GM12872 (cell line): ENCODE results near the gene SMIM32.

Experiments
- TF ChIP-seq, protein P1 (sequence below): IDR thresholded peaks from 3 replicates; pipeline ENCODE4 v1.5.1; 2011; ENCODE audit warnings: low read depth, mild to moderate bottlenecking, low read length, moderate library complexity; ENCODE audit not compliant: insufficient read depth

SMIM32 gene

DNA sequence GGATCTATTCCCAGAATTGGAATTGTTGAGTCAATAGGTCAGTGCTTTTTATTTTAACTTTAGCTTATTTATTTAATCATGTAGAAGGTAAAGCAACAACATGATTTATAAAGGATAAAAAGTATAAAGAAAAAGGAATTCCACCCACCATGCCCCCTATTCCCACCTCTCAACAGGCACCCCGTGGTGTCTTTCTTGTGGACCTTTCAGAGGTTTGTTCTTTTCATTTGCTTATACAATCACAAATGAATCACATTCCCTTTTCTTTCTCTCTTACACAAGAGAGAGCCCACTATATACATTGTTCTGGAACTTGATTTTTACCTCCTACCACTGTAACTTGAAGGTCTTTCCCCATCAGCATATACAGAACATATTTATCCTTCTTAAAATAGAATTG lies 37.2 kb upstream of the SMIM32 start:
- TF ChIP-seq, protein P1, sequence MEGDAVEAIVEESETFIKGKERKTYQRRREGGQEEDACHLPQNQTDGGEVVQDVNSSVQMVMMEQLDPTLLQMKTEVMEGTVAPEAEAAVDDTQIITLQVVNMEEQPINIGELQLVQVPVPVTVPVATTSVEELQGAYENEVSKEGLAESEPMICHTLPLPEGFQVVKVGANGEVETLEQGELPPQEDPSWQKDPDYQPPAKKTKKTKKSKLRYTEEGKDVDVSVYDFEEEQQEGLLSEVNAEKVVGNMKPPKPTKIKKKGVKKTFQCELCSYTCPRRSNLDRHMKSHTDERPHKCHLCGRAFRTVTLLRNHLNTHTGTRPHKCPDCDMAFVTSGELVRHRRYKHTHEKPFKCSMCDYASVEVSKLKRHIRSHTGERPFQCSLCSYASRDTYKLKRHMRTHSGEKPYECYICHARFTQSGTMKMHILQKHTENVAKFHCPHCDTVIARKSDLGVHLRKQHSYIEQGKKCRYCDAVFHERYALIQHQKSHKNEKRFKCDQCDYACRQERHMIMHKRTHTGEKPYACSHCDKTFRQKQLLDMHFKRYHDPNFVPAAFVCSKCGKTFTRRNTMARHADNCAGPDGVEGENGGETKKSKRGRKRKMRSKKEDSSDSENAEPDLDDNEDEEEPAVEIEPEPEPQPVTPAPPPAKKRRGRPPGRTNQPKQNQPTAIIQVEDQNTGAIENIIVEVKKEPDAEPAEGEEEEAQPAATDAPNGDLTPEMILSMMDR = no peak

DNA sequence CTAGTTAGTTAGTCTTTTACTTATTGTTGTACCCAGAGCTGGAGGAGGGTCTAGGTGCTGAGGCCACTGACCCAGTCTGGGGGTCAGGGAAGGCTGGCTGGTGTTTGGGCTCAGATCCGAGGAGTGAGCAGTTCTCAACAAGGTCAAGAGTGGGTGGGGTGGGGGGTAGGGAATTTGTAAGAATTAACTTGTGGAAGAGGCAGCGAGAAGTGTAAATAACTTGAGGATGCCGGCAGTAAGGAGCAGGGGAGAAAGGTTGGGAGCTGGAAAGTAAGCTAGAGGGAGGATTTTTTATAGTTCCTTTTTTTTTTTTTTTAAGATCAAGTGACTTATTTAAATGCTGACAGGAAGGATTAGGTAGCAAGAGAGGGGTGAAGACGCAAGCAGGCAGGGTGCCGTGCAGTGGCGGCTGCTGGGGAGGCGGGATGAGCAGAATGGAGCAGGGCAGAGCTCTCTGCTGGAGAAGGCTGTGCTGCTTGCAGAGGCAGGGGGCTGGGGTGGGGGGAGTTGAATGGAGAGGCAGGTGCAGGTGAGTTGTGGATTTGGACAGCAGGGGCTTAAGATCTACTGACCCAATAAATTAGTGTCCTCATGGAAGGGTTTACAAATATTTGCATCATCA lies 35.3 kb upstream of the SMIM32 start:
- TF ChIP-seq, protein P1 = no peak

DNA sequence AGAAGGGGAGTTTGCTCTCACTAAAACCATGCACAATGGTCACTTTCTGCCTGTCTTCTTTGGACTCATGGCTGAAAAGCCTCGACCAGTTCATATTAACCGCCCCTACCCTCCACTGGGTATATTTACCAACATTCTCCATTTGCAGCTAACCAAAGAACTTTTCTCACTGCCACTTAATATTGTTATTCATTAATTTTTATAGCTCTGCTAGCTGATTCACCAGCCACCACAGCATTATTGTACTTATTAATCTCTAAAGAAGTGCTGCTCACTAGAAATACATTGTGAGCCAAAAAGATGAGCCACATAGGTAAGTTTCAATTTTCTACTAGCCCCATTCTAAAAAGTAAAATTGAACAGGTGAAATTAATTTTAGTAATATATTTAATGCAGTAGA lies 33.4 kb upstream of the SMIM32 start:
- TF ChIP-seq, protein P1 = no peak

DNA sequence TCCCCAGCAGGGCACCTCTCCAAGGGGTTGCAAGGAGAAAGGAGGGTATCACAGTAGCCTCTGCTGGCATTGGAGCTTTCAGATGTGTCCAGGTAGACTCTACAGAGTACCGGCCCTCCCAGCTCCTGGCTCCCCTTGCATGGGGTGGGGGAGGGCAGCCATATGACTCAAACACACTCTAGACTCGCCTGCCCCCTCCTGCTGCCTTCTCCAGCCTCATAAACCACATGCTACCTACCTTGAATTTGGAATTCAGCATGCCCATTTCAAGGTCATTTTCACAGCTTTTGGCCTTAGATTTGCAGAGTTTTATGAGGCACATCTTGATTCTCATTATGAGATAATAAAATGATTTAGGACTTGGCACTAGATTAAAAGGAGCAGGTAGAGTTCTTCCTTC lies 32.8 kb upstream of the SMIM32 start:
- TF ChIP-seq, protein P1 = no peak

DNA sequence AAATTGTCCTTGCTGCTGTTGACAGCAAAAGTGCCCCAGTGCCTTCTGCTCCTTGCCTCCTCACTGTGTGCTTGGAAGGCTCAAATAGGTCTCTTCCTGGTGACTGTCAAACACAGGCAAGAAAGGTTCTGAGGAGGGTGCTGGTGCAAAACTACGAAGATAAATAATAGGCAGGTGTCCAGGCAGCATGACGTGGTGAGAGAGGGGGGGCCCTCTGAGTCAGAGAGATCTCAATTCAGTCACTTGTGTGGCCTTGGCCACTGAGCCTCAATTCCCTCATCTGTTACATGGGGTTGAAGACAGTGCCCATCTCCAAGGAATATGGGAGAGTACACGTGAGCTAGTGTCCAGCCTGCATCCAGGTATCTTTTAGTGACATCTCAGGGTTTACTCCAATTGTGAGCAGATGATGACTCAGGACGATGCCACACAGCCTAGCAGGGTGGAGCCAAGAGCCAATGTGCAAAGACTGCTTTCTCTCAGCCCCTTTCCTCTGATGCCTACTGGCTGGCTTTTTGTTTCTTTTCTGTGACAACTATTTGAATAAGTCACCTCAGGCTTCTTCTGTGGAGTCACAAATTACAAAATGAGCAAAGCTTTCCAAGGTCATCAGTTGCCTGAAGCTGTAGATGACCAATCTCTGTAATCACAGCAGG lies 29.7 kb upstream of the SMIM32 start:
- TF ChIP-seq, protein P1 = no peak

DNA sequence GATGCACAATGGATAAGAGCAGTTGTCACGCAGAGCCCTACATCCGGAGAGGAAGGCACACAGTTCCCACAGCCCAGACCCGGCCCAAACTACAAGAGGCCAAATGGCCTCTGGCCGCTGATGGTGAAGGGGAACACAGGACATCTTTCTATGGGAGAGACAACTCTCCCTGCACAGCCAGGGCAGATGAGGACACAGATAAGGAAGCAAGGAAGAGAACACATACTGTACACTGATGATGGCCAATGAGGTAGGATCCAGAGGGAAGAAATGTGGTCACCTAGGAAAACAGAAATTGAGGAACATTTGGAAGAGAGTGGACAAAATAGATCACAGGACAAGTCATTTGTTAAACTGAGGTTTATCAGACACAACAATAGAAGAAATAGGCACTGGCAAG lies 28.4 kb upstream of the SMIM32 start:
- TF ChIP-seq, protein P1 = no peak

DNA sequence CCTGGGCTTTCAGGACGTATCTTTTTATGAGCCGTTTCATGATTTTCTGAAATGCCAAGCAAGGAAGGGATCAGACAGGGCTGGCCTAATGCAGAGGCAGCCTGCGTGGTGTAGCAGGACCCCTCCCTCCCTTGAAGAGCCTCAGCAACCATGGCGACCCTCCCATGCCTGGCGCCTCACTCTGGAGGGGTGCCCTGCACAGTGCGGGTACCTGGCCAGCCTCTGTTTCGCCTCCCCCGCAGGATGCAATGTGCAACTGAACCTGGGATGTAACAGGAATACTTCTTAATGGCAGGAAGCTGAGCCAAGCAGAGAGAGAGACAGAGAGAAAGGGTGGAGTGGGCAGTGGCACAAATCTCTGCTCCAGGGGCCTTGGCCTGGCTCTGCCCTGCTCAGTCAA lies 23.3 kb upstream of the SMIM32 start:
- TF ChIP-seq, protein P1 = no peak
